Posterior vena cava (tissue), 2 donors: ENCODE data around the gene SLX9. TPM values are rescaled to one million over a fixed set of nuclear protein-coding genes. Genes with fewer than 3 reads are reported as not detected.

Experiments used
- DNase-seq: peaks from one replicate; pipeline ENCODE4 v3.0.0-alpha.2; 2020; ENCODE audit warnings: low spot score
- intact Hi-C, 2 donors: fragments of 100-400 bp; cut with DNase I; formaldehyde crosslinking; loops; one replicate each; pipeline versions ENCODE4 v1.14.1 to v1.14.2; 2022 to 2023
- total RNA-seq, 2 donors: library from RNA; stranded (reverse); fragmentation: NEBNext Ultra II Directional; extraction: Animal tissue kit (Norgen Biotek cat#: 25700); gene quantifications; one replicate each; pipeline ENCODE4 v1.2.1, GENCODE V29; 2021
- donor health status: DM: yes; HTN: yes; CAD: no.
- donor health status: DM: yes; HTN: yes; CAD: no.

SLX9 gene
- total RNA-seq, 2 donors from 2014 or later, result 25.8 to 31.6 TPM

- DNase-seq, result peak; percentile 73
- intact Hi-C loops, result no loop called here
Measured at GRCh38 chr21:45002381-45003204, 62.8 kb downstream of the SLX9 start.

GRCh38 chr21:45003331-45004058 is 63.7 kb downstream of the SLX9 start:
- intact Hi-C loops, result no loop called here
- peak; percentile 53 for DNase-seq

DNA sequence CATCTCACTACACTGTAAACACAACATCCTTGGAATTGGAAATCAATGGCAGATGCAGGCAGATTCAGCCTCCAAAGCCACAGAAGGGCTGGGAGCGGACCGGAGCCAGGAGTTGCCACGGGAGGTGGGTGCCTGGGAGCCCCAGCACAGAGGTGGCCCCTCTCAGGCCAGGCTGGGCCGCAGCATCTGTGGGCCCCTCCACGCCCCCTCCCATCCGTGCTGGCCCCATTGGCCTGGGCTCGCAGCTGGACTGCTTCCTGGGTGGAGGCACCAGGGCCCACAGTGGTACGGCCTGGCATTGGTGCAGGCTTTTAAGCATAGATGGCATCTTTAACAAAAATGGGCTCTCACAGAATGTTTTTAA is 64.2 kb downstream of the SLX9 start:
- DNase-seq, result peak; percentile 60

GRCh38 chr21:45004481-45005247 is 64.8 kb downstream of the SLX9 start:
- intact Hi-C loops, result no loop called here

More for the DNA sequence above, 64.2 kb downstream of the SLX9 start:
- intact Hi-C loops, result no loop called here

GRCh38 chr21:45006536-45007095 is 66.8 kb downstream of the SLX9 start:
- no peak for DNase-seq
- intact Hi-C loops, result no loop called here

More at GRCh38 chr21:45004481-45005247, 64.8 kb downstream of the SLX9 start:
- DNase-seq, result peak; percentile 74

- DNase-seq, result no peak
- intact Hi-C loops, result no loop called here
Measured at GRCh38 chr21:45009616-45010015, 69.8 kb downstream of the SLX9 start.

DNA sequence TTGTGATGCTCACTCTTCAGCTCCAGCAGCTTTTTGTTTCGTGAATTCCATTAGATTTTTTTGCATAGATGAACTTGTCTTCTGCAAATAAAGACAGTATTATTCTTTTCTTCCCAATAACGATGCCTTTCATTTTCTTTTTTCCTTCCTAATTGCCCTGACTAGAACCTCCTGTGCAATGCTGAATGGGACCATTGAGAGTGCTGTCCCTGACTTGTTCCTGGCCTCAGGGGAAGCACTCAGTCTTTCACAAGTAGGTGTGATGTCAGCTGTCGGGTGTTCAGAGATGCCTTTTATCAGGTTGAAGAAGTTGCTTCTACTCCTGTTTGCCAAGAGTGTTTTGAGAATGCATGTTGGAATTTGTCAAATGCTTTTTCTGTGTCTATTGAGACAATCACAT is 70.3 kb downstream of the SLX9 start:
- intact Hi-C loops, result no loop called here
- no peak for DNase-seq

- peak; percentile 68 for DNase-seq
- intact Hi-C loops, result no loop called here
Measured at GRCh38 chr21:45010860-45011259, 71.0 kb downstream of the SLX9 start.

DNA sequence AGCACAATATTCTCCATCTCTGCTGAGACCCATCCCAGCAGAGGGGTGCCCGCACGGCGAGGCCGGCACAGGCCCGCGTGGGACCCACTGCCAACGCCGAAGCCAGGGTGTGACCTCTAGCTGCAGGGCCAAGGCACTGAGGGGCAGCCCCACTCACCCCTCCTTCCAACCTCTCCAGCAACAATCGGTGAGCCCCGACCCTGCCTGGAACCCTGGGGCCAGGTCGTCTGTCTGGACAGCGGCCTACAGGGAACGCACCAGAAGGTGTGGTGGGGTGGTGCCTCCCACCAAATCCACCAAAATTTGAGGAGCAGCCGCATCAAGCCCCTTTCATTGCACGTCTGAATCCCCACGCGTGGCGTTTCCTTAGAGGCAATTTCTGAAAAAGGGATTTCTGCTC is 71.6 kb downstream of the SLX9 start:
- DNase-seq, result peak; percentile 47

DNA sequence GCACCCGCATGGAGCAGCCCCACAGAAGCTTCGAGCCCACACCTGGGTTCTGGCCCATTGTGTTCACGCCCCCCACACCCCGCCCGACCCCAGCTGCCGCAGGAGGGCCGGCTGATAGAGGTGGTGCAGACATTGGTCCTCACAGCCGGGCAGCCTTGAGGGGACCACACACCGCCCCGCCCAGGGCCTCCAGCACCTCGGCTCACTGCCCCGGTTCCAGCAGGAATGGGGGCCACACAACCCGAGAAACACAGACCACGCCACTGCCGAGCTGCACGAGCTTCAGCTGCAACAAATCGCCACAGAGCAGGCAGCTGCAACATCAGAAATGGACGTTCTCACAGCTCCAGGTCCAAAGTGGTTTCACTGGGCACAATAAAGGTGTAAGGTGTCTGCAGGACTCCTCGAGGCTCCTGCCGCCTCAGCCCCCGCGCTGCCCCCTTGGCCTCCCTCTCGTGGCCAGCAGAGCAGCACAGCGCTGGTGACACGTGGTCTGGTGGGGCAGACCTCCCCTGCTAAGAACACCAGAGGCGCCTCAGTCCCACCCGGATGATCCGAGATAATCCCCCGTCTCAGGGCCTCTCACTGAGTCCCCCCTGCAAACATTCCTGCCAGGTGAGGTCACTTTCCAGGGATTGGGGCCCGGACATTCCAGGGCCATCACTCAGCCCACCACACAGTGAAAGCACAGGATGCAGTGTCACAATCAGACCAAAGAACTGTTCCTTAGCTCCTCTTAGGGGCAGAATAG is 72.3 kb downstream of the SLX9 start:
- intact Hi-C loops, result no loop called here

More for the DNA sequence above, 71.6 kb downstream of the SLX9 start:
- intact Hi-C loops, result no loop called here

DNA sequence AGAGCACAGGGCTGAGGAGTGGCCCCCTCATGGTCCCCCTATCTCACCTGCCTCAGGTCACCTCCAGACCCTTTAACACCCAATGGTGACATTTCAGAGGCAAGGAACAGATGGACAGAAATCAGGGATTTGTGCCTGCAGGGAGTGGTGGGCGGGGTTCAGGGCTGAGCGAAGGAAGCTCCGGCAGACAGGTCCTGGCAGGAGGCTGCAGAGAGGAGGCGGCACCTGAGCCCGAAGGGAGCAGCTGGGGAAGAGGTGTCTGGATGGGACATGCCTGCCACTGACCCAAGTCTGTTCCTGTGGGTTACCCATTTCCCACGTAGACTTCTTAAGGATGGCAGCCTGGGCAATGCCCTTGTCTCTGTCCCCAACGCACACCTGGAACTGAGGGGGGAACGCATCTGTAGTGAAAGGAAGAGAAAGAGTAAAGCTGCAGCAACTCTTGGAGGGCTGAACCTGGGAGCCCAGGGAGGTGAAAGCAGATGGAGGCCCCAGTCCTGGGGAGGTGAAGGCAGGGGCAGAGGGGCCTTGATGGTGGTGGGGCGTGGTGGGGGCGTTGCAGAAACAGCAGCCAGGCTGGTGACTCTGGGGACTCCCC is 72.9 kb downstream of the SLX9 start:
- intact Hi-C loops, result no loop called here
- DNase-seq, result peak; percentile 49

More for the DNA sequence above, 72.3 kb downstream of the SLX9 start:
- DNase-seq, result peak; percentile 78

DNA sequence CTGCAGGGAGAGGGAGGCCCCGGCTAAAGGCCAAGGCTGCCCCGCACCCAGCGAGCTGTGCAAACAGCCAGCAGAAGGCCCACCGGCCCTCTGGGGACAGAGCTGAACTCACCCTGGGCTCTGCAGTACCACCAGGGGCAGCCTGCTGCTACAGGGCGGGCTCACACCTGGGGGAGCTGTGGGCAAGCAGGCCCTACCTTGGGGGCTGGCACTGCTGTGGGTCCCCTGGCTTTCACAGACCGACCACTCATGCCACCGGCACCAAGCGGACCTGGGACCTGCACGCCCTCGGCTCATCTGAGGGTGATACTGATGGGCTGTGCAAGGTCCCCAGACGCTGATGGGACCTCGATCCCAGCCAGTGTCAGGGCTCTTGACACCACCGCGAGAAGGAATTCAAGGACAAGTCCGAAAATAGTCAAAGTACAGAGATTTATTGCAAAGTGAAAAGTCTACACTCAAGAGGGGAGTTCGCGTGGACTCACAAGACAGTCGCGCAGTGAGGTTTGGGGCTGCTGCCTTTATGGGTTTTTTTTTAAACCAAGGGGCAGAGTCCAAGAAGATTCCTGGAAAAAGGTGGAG is 73.5 kb downstream of the SLX9 start:
- intact Hi-C loops, result no loop called here
- peak; percentile 71 for DNase-seq

DNA sequence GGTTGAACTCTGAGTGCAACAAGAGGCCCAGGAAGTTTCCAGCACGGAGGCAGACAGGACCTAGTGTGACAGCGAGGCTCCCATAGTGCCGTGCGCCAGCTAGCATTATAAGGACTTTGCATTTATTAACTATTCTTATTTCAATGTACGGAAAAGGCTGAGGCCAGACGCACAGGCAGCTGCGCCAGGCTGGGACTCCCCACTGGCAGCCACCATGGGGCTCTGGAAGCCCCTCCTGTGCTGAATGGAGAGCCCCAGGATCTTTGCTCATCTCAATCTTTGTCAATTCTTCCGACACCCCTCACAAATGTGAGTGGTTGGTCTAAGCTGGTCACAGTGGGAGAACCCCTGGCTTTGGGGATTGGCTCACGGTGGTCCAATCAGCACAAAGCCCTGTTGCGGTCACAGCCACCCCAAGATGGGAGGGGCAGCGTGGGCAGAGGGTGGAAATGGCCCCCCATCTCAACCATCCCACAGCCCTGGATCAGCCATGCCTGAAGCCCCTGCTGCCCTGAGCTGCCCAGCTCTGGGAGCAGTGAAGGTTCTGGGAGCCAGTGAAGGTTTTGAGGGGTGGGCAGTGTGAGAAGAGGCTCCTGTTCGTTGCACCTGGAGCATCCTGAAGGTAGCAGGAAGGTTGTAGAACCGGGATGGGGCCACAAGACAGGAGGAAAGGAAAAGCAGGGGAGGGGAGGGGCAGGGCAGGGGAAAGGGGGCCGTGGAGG is 75.1 kb downstream of the SLX9 start:
- intact Hi-C loops, result no loop called here

DNA sequence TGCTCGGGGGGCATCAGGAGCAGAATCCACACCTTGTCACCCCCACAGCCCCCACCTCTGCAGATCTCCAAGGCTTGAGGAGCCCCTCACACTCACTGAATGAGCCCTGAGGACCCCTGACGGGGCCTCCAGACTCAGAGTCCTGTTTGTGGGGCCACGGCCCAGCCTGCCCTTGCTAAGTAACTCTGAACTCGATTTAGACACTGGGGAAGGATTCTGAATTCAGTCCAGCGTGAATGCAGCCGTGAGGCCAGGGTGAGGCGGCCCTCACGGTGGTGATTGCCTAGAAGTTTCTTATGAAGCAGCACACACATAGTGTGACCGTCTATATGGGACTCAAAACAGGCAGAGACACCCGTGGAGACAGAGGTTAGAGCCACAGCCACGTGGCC is 75.6 kb downstream of the SLX9 start:
- peak; percentile 49 for DNase-seq
- intact Hi-C loops, result no loop called here

More for the DNA sequence above, 75.1 kb downstream of the SLX9 start:
- DNase-seq, result peak; percentile 68

DNA sequence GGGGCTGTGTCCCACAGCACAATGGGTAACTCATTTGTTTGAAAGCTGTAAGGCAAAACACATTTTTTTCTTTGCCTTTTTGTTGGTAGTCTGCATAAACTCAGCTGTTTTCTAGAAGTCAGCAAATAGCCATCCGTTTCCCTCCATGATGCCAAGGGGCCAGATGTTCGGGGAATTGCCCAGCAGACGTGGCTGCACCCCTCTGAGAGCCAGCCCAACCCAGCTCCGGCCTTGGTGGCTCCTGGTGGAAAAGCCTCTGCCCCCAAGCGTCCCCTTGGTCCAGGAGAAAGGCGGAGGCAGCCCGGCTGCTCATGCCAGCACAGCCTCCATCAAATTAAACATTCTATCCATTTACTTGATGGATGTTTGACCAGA is 76.2 kb downstream of the SLX9 start:
- intact Hi-C loops, result no loop called here
- peak; percentile 77 for DNase-seq

GRCh38 chr21:45016406-45017038 is 76.7 kb downstream of the SLX9 start:
- peak; percentile 65 for DNase-seq
- intact Hi-C loops, result no loop called here
